Esophagus (tissue), 2 donors: Measurements from ENCODE around the gene TOP3B. TPM values are rescaled to one million over a fixed set of nuclear protein-coding genes. Genes with fewer than 3 reads are reported as not detected.
"Not testable (repeated sequence)": the region's sequence is repeated elsewhere in the genome, so short reads cannot be mapped to it uniquely, and the experiment has no call there.

Experiments
- H3K27ac ChIP-seq, 2 donors: one replicate each; pipeline ENCODE4 v1.5.1; 2013; ENCODE audit warnings: low read depth in 2 of 2, mild to moderate bottlenecking in 2 of 2, inconsistent platforms in 1 of 2, low read length in 1 of 2, moderate library complexity in 1 of 2
- H3K27me3 ChIP-seq, 2 donors: one replicate each; pipeline ENCODE4 v1.6.1; 2013; ENCODE audit warnings: low read length in 2 of 2, control low read depth in 1 of 2, mild to moderate bottlenecking in 1 of 2; ENCODE audit not compliant: insufficient read depth in 2 of 2, control insufficient read depth in 1 of 2
- H3K36me3 ChIP-seq, 2 donors: one replicate each; pipeline ENCODE4 v1.6.1; 2013; ENCODE audit warnings: low read length in 1 of 2; ENCODE audit not compliant: control insufficient read depth in 2 of 2, insufficient read depth in 2 of 2
- H3K4me1 ChIP-seq, 2 donors: one replicate each; pipeline ENCODE4 v1.6.1; 2013; ENCODE audit warnings: low read length in 1 of 2; ENCODE audit not compliant: control insufficient read depth in 2 of 2, insufficient read depth in 2 of 2
- H3K4me3 ChIP-seq, 2 donors: one replicate each; pipeline ENCODE4 v1.5.1; 2013; ENCODE audit warnings: low read length in 2 of 2, mild to moderate bottlenecking in 2 of 2, low read depth in 1 of 2, moderate library complexity in 1 of 2
- H3K9me3 ChIP-seq, 2 donors: one replicate each; pipeline ENCODE4 v1.6.1; 2013; ENCODE audit warnings: mild to moderate bottlenecking in 2 of 2, low read depth in 1 of 2, low read length in 1 of 2, moderate library complexity in 1 of 2; ENCODE audit not compliant: control insufficient read depth in 2 of 2, insufficient read depth in 1 of 2
- WGBS, 2 donors: extraction: QIAGEN DNeasy Blood & Tissue Kit; methylation state at CpG; one replicate each; pipeline ENCODE4 v1.1.7; 2013; 5-methylcytosine and 5-hydroxymethylcytosine counted together
- polyA plus RNA-seq, 2 donors: library from polyadenylated mRNA; stranded (reverse); fragments of 200-250 nt; gene quantifications; one replicate each; pipeline ENCODE4 v1.2.3, GENCODE V29; 2013
- donor health status: healthy with polysubstance abuse.
- donor health status: Bipolar disorder and iron deficiency.

The TOP3B gene
- polyA plus RNA-seq, 2 donors: 12.3 to 19.1 TPM

- H3K27ac ChIP-seq: no peak overlapping the region
- peaks cover 0 to 4% of the 10 kb centered on the region in 2 donors for H3K36me3 ChIP-seq
- no peaks in the 10 kb centered on the region for H3K9me3 ChIP-seq
- H3K27me3 ChIP-seq: no peaks in the 10 kb centered on the region
- 92 to 96% methylated on average over 4 of the region's 4 CpGs for WGBS, 2 donors
- no peak overlapping the region for H3K4me3 ChIP-seq
- no peaks in the 10 kb centered on the region for H3K4me1 ChIP-seq
These were observed 66.8 kb downstream of the TOP3B start for GRCh38 chr22:21915624-21916308.

DNA sequence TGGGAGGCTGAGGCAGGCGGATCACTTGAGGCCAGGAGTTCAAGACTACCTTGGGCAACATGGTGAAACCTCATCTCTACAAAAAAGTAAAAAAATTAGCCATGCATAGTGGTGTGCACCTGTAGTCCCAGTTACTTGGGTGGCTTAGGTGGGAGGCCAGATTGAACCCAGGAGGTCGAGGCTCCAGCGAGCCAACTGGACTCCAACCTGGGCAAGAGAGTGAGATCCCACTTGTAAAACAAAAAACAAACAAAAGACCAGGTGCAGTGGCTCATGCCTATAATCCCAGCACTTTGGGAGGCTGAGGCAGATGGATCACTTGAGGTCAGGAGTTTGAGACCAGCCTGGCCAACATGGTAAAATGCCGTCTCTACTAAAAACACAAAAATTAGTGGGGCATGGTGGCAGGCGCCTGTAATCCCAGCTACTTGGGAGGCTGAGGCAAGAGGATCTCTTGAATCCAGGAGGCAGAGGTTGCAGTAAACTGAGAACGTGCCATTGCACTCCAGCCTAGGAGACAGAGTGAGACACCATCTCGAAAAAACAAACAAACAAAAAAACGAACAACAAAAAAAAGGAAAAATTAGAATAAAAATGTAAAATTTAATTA lies 68.4 kb downstream of the TOP3B start:
- H3K4me1 ChIP-seq, H3K36me3 ChIP-seq, H3K4me3 ChIP-seq, H3K27me3 ChIP-seq, H3K9me3 ChIP-seq, H3K27ac ChIP-seq: not testable (repeated sequence)
- 93 to 95% methylated on average over 8 of the region's 8 CpGs for WGBS, 2 donors

- not testable (repeated sequence) for H3K36me3 ChIP-seq, H3K4me1 ChIP-seq, H3K4me3 ChIP-seq, H3K27ac ChIP-seq, H3K9me3 ChIP-seq, H3K27me3 ChIP-seq
- WGBS, 2 donors: 86 to 91% methylated on average over 4 of the region's 4 CpGs
These were observed 72.2 kb downstream of the TOP3B start for GRCh38 chr22:21910367-21910766.

DNA sequence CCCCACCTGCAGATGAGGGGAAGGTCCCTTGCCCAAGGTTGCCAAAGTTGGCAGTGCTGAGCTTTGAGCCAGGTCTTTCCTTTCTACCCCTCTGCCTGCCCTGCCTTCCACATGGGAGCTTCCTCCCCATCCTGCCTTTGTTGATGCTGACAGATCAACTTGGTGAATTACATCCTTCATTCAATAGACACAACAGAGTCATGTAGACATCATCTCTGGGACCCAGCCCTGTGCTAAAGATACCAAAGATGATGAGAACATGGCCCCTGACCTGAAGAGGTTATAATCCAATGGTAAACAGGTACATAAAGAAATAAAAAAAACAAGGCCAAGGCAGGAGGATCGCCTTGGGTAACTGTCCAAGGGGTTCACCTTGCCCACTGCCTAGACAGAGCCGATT lies 72.7 kb downstream of the TOP3B start:
- no peaks in the 10 kb centered on the region for H3K36me3 ChIP-seq
- no peaks in the 10 kb centered on the region for H3K9me3 ChIP-seq
- no peaks in the 10 kb centered on the region for H3K4me1 ChIP-seq
- WGBS, 2 donors: 91 to 95% methylated on average over 2 of the region's 2 CpGs
- H3K27ac ChIP-seq: no peak overlapping the region
- H3K27me3 ChIP-seq: no peaks in the 10 kb centered on the region
- H3K4me3 ChIP-seq: no peak overlapping the region

GRCh38 chr22:21907638-21908522 lies 74.7 kb downstream of the TOP3B start:
- Histone ChIP-seq H3K27ac (no peak overlapping the region), H3K4me1 (no peaks in the 10 kb centered on the region), H3K4me3 (no peak overlapping the region), H3K9me3 (no peaks in the 10 kb centered on the region), H3K27me3 (no peaks in the 10 kb centered on the region), H3K36me3 (peaks cover 0 to 2% of the 10 kb centered on the region in 2 donors)
- 88 to 90% methylated on average over 7 of the region's 7 CpGs for WGBS, 2 donors

Other genes starting within 250 kb of the TOP3B start
- gene YPEL1, start 247.0 kb downstream of the TOP3B start, polyA plus RNA-seq: 1 to 10 TPM in 1 of 2 donors, under 1 TPM in 1; 0.96 to 1.3 TPM
- gene MAPK1, start 115.1 kb downstream of the TOP3B start, polyA plus RNA-seq: 10 to 100 TPM in 1 of 2 donors, 1 to 10 TPM in 1; 10.0 to 17.4 TPM
- gene PPM1F, start 29.9 kb downstream of the TOP3B start, polyA plus RNA-seq: 10 to 100 TPM; 14.3 to 15.5 TPM